HepG2 (cell line): ENCODE measurements around the gene LMAN2. TPM values are rescaled to one million over a fixed set of nuclear protein-coding genes. Genes with fewer than 3 reads are reported as not detected.

ENCODE experiments used
- FOSL2 ChIP-seq: sonication (generic); formaldehyde crosslinking; IDR thresholded peaks from 2 replicates; pipeline ENCODE4 v1.4.0; 2020; ENCODE audit warnings: missing genetic modification reagents
- SIN3B ChIP-seq: fragments of 150-350 bp; IDR thresholded peaks from 2 replicates; pipeline ENCODE4 v1.6.1; 2014; ENCODE audit warnings: low read length
- SMAD9 ChIP-seq: sonication (generic); formaldehyde crosslinking; IDR thresholded peaks from 2 replicates; pipeline ENCODE4 v1.5.1; 2020; ENCODE audit warnings: mild to moderate bottlenecking, missing genetic modification reagents
- ZFP37 ChIP-seq: sonication (generic); formaldehyde crosslinking; IDR thresholded peaks from 2 replicates; pipeline ENCODE4 v1.4.0; 2020; ENCODE audit warnings: missing genetic modification reagents, borderline replicate concordance
- ZFX ChIP-seq: sonication (generic); formaldehyde crosslinking; IDR thresholded peaks from 2 replicates; pipeline ENCODE4 v1.4.0; 2020; ENCODE audit warnings: mild to moderate bottlenecking, low read depth, missing genetic modification reagents, moderate library complexity
- ZNF572 ChIP-seq: sonication (generic); formaldehyde crosslinking; IDR thresholded peaks from 2 replicates; pipeline ENCODE4 v1.5.1; 2020; ENCODE audit warnings: mild to moderate bottlenecking, missing genetic modification reagents
- ZNF782 ChIP-seq: sonication (generic); formaldehyde crosslinking; IDR thresholded peaks from 2 replicates; pipeline ENCODE4 v1.4.0; 2020; ENCODE audit warnings: missing genetic modification reagents, mild to moderate bottlenecking, borderline replicate concordance
- ZSCAN20 ChIP-seq: sonication (generic); formaldehyde crosslinking; IDR thresholded peaks from 2 replicates; pipeline ENCODE4 v1.4.0; 2020; ENCODE audit warnings: missing genetic modification reagents, mild to moderate bottlenecking, borderline replicate concordance
- polyA plus RNA-seq, 8 experiments: library from polyadenylated mRNA; depleted of rRNA in 3 of 8; stranded (reverse) in 7 of 8; unstranded in 1 of 8; fragments of >200 nt; fragmentation: Illumina TruSeq in 4 of 8; extraction: Trizol in 4 of 8; gene quantifications; 2 replicates each; pipeline versions ENCODE4 v1.2.1 to v1.2.3, GENCODE V29; 2011 to 2016; ENCODE audit warnings: low read depth in 4 of 8, missing spikeins in 1 of 8, mixed read lengths in 1 of 8; ENCODE audit not compliant: insufficient read depth in 1 of 8
- total RNA-seq, 5 experiments: library from RNA; depleted of rRNA; stranded (reverse); fragments of >200 nt; fragmentation: Illumina TruSeq; extraction: Trizol; gene quantifications; 2 replicates each; pipeline ENCODE4 v1.2.3, GENCODE V29; 2016; ENCODE audit warnings: low read depth in 1 of 5
- TF ChIP-seq, protein P1 (sequence below): sonication (generic); formaldehyde crosslinking; conservative IDR thresholded peaks from 2 replicates; pipeline ENCODE4 v1.8.1; 2023; ENCODE audit warnings: missing genetic modification reagents
- TF ChIP-seq, protein P2 (sequence below): sonication (generic); formaldehyde crosslinking; IDR thresholded peaks from 2 replicates; pipeline ENCODE4 v1.5.1; 2020; ENCODE audit warnings: mild to moderate bottlenecking, missing genetic modification reagents, borderline replicate concordance
- TF ChIP-seq, protein P3 (sequence below): sonication (generic); formaldehyde crosslinking; IDR thresholded peaks from 2 replicates; pipeline ENCODE4 v1.4.0; 2020; ENCODE audit warnings: missing genetic modification reagents
- TF ChIP-seq, protein P4 (sequence below): sonication (generic); formaldehyde crosslinking; IDR thresholded peaks from 2 replicates; pipeline ENCODE4 v1.8.0; 2022; ENCODE audit warnings: mild to moderate bottlenecking, missing genetic modification reagents, moderate library complexity

The LMAN2 gene
- total and polyA plus RNA-seq, 2 of the 13 experiments (the other 11 are each of a cell fraction or from before 2014, with no cell fraction given), result 191 to 197 TPM

DNA sequence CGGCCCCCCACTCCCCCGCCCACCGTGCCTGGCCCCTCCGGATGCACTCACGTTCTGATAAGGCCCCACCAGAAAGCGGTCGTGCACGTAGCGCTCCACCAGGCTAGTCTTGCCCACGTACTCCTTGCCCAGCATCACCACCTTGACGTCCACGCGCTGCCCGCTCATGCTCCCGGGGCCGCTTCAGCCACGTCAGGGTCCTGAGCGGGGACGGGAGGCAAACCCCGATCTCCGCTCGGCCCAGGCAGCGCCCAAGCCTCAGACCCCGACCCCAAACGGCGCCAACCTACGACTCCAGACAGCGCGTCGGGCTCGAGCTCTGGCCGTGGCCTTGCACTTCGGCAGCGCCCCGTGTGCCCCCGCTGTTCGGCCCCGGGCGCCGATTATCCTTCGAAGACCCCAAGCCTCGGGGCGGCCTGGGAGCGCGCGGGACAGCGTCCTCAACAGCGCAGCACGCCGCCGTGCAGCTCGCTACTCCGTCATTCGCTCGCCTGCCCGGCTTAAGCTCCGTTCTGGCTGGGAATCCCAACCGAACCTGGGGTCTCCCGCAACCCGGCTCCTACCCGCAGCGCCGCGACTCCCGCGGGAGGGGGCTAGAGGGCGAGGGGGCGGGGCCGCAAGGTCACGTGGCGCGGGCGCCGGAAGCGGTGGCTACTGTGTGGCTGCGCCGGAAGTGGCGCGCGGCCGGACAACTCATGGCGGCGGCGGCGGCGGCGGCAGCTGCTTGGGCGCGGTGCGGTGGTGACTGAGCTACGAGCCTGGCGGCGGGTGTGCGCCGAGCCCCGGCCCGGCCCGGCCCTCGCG lies 48.1 kb downstream of the LMAN2 start, which contains the start of the genes PRELID1 and RAB24 (continued):
- TF ChIP-seq, protein P1, sequence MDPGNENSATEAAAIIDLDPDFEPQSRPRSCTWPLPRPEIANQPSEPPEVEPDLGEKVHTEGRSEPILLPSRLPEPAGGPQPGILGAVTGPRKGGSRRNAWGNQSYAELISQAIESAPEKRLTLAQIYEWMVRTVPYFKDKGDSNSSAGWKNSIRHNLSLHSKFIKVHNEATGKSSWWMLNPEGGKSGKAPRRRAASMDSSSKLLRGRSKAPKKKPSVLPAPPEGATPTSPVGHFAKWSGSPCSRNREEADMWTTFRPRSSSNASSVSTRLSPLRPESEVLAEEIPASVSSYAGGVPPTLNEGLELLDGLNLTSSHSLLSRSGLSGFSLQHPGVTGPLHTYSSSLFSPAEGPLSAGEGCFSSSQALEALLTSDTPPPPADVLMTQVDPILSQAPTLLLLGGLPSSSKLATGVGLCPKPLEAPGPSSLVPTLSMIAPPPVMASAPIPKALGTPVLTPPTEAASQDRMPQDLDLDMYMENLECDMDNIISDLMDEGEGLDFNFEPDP (CRISPR knock-in tag), result peak; percentile 92; the same call in 1 of the 2 replicates
- TF ChIP-seq ZNF782 (peak; percentile 91; the same call in 1 of the 2 replicates), SMAD9 (CRISPR knock-in tag) (no peak), ZFX (CRISPR knock-in tag) (peak; percentile 84), FOSL2 (CRISPR knock-in tag) (no peak), SIN3B (no peak), ZNF572 (CRISPR knock-in tag) (no peak), ZFP37 (CRISPR knock-in tag) (no peak), ZSCAN20 (CRISPR knock-in tag) (peak; percentile 72; the same call in 1 of the 2 replicates)
- TF ChIP-seq, protein P2, sequence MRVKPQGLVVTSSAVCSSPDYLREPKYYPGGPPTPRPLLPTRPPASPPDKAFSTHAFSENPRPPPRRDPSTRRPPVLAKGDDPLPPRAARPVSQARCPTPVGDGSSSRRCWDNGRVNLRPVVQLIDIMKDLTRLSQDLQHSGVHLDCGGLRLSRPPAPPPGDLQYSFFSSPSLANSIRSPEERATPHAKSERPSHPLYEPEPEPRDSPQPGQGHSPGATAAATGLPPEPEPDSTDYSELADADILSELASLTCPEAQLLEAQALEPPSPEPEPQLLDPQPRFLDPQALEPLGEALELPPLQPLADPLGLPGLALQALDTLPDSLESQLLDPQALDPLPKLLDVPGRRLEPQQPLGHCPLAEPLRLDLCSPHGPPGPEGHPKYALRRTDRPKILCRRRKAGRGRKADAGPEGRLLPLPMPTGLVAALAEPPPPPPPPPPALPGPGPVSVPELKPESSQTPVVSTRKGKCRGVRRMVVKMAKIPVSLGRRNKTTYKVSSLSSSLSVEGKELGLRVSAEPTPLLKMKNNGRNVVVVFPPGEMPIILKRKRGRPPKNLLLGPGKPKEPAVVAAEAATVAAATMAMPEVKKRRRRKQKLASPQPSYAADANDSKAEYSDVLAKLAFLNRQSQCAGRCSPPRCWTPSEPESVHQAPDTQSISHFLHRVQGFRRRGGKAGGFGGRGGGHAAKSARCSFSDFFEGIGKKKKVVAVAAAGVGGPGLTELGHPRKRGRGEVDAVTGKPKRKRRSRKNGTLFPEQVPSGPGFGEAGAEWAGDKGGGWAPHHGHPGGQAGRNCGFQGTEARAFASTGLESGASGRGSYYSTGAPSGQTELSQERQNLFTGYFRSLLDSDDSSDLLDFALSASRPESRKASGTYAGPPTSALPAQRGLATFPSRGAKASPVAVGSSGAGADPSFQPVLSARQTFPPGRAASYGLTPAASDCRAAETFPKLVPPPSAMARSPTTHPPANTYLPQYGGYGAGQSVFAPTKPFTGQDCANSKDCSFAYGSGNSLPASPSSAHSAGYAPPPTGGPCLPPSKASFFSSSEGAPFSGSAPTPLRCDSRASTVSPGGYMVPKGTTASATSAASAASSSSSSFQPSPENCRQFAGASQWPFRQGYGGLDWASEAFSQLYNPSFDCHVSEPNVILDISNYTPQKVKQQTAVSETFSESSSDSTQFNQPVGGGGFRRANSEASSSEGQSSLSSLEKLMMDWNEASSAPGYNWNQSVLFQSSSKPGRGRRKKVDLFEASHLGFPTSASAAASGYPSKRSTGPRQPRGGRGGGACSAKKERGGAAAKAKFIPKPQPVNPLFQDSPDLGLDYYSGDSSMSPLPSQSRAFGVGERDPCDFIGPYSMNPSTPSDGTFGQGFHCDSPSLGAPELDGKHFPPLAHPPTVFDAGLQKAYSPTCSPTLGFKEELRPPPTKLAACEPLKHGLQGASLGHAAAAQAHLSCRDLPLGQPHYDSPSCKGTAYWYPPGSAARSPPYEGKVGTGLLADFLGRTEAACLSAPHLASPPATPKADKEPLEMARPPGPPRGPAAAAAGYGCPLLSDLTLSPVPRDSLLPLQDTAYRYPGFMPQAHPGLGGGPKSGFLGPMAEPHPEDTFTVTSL (CRISPR knock-in tag), result no peak; the same call in 1 of the 2 replicates
- TF ChIP-seq, protein P3, sequence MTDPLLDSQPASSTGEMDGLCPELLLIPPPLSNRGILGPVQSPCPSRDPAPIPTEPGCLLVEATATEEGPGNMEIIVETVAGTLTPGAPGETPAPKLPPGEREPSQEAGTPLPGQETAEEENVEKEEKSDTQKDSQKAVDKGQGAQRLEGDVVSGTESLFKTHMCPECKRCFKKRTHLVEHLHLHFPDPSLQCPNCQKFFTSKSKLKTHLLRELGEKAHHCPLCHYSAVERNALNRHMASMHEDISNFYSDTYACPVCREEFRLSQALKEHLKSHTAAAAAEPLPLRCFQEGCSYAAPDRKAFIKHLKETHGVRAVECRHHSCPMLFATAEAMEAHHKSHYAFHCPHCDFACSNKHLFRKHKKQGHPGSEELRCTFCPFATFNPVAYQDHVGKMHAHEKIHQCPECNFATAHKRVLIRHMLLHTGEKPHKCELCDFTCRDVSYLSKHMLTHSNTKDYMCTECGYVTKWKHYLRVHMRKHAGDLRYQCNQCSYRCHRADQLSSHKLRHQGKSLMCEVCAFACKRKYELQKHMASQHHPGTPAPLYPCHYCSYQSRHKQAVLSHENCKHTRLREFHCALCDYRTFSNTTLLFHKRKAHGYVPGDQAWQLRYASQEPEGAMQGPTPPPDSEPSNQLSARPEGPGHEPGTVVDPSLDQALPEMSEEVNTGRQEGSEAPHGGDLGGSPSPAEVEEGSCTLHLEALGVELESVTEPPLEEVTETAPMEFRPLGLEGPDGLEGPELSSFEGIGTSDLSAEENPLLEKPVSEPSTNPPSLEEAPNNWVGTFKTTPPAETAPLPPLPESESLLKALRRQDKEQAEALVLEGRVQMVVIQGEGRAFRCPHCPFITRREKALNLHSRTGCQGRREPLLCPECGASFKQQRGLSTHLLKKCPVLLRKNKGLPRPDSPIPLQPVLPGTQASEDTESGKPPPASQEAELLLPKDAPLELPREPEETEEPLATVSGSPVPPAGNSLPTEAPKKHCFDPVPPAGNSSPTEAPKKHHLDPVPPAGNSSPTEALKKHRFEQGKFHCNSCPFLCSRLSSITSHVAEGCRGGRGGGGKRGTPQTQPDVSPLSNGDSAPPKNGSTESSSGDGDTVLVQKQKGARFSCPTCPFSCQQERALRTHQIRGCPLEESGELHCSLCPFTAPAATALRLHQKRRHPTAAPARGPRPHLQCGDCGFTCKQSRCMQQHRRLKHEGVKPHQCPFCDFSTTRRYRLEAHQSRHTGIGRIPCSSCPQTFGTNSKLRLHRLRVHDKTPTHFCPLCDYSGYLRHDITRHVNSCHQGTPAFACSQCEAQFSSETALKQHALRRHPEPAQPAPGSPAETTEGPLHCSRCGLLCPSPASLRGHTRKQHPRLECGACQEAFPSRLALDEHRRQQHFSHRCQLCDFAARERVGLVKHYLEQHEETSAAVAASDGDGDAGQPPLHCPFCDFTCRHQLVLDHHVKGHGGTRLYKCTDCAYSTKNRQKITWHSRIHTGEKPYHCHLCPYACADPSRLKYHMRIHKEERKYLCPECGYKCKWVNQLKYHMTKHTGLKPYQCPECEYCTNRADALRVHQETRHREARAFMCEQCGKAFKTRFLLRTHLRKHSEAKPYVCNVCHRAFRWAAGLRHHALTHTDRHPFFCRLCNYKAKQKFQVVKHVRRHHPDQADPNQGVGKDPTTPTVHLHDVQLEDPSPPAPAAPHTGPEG, result 0 out of 2 replicates have a peak, but pooled peaks have one; percentile 52
- TF ChIP-seq, protein P4, sequence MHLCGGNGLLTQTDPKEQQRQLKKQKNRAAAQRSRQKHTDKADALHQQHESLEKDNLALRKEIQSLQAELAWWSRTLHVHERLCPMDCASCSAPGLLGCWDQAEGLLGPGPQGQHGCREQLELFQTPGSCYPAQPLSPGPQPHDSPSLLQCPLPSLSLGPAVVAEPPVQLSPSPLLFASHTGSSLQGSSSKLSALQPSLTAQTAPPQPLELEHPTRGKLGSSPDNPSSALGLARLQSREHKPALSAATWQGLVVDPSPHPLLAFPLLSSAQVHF, result no peak; the same call in 1 of the 2 replicates
